ENCODE results near the gene ADGRG4. TPM values are rescaled to one million over a fixed set of nuclear protein-coding genes. Genes with fewer than 3 reads are reported as not detected.

ADGRG4 gene
- total and polyA plus RNA-seq, 3 donors from 2014 or later: 0.28 to 1.0 (median 0.50) TPM

DNA sequence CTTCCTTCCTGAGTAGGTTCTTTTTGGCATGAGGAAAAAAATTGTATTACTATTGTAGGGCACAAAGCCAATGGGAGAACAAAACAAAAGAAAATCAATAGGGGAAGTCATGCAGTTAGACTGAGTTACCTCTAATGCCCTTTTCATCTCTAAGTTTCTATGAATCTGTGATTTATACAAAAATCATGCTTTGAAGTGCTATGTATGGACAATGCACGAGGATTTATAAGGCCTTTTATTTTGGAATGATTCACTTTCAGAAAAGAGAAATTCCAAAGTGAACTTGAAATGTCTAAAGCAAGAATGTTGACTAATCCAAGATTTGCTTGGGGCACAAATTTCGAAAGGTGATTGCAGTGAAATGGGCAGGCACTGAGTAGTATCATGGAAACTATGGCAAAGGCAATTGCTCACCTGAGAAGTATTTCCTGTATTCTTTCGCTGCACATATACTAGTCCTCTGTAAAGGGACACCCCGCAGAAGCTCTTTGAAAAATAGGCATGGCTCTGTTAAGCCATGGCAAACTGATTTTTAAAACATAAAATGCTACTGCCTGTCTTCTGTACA lies 52.8 kb downstream of the ADGRG4 start:
- WGBS, 2 donors: 88 to 95% methylated on average over 4 of the region's 4 CpGs
- no peaks in the 10 kb centered on the region for H3K27me3 ChIP-seq
- H3K4me1 ChIP-seq: no peaks in the 10 kb centered on the region
- no peak overlapping the region for H3K4me3 ChIP-seq
- no peaks in the 10 kb centered on the region for H3K36me3 ChIP-seq (ENCODE audit: low read depth, missing control alignments)
- intact Hi-C loops (cut with DNase I; ENCODE audit: low total_unique reads): no loop called here
- no peak for DNase-seq
- H3K27ac ChIP-seq: no peak overlapping the region
- H3K9me3 ChIP-seq: no peaks in the 10 kb centered on the region
- TF ChIP-seq, protein P1, sequence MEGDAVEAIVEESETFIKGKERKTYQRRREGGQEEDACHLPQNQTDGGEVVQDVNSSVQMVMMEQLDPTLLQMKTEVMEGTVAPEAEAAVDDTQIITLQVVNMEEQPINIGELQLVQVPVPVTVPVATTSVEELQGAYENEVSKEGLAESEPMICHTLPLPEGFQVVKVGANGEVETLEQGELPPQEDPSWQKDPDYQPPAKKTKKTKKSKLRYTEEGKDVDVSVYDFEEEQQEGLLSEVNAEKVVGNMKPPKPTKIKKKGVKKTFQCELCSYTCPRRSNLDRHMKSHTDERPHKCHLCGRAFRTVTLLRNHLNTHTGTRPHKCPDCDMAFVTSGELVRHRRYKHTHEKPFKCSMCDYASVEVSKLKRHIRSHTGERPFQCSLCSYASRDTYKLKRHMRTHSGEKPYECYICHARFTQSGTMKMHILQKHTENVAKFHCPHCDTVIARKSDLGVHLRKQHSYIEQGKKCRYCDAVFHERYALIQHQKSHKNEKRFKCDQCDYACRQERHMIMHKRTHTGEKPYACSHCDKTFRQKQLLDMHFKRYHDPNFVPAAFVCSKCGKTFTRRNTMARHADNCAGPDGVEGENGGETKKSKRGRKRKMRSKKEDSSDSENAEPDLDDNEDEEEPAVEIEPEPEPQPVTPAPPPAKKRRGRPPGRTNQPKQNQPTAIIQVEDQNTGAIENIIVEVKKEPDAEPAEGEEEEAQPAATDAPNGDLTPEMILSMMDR (IDR thresholded peaks at IDR 0.05): no peak
- TF ChIP-seq POLR2A (IDR thresholded peaks at IDR 0.05): no peak

DNA sequence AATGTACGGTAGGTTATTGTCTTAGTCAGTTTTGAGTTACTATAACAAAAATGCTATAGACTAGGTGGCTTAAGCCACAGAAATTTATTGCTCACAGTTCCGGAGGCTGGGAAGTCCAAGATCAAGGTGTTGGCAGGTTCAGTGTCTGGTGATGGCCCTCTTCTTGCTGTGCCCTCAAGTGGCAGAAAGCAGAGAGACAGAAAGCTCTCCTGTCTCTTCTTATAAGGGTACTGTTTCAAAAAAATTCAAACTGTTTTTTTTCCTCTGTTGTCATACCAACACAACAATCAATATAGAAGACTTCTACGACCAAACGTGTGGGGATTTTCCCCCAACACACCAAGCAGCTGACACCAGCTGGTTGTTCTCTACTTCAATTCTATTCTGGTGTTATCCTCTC lies 53.4 kb downstream of the ADGRG4 start:
- WGBS, 2 donors: 90 to 91% methylated on average over 3 to 4 of the region's 4 CpGs
- no peaks in the 10 kb centered on the region for H3K9me3 ChIP-seq
- TF ChIP-seq POLR2A (IDR thresholded peaks at IDR 0.05): no peak
- TF ChIP-seq, protein P1 (IDR thresholded peaks at IDR 0.05): no peak
- H3K27ac ChIP-seq: no peak overlapping the region
- no peaks in the 10 kb centered on the region for H3K36me3 ChIP-seq (ENCODE audit: low read depth, missing control alignments)
- H3K4me3 ChIP-seq: no peak overlapping the region
- H3K4me1 ChIP-seq: no peaks in the 10 kb centered on the region
- no peaks in the 10 kb centered on the region for H3K27me3 ChIP-seq
- intact Hi-C loops (cut with DNase I; ENCODE audit: low total_unique reads): no loop called here
- no peak for DNase-seq

DNA sequence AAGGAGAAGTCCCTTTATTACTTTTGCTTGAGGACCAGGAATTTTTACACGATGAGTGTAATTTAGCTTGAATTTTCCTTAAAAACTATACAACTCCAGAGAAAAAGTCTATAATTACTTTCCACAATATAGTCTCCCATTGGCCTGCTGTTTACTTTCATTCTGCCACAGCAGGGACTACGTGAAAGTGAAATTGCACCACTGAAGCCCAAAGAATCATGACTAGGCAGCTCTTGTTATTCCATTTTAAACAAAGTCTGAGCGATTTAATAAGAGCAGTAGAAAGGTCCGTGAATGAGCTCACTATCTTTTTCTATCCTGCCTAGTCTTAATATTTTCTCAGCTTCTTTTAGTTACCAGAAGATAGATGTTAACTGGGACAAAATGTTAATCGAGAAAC lies 68.6 kb downstream of the ADGRG4 start:
- Histone ChIP-seq H3K4me1 (no peaks in the 10 kb centered on the region), H3K36me3 (ENCODE audit: low read depth, missing control alignments) (no peaks in the 10 kb centered on the region), H3K27ac (peak overlapping the region in 1 of 2 donors; percentile 7), H3K27me3 (no peaks in the 10 kb centered on the region), H3K9me3 (no peaks in the 10 kb centered on the region), H3K4me3 (no peak overlapping the region)
- intact Hi-C loops (cut with DNase I; ENCODE audit: low total_unique reads): no loop called here
- TF ChIP-seq, protein P1 (IDR thresholded peaks at IDR 0.05): no peak
- TF ChIP-seq POLR2A (IDR thresholded peaks at IDR 0.05): no peak
- DNase-seq: no peak
- WGBS, 2 donors: 64 to 67% methylated on average over 5 of the region's 5 CpGs

DNA sequence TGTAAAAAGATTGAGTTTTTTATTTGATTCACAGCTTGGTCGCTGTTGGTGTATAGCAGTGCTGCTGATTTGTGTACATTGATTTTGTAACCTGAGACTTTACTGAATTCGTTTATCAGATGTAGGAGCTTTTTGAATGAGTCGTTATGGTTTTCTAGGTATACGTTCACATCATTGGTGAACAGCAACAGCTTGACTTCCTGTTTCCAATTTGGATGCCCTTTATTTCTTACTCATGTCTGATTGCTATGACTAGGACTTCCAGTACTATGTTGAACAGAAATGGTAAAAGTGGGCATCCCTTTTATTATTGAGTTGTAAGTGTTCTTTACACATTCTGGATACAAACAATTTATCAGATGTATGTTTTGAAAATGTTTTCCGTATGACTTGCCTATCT lies 76.0 kb downstream of the ADGRG4 start:
- H3K4me1 ChIP-seq: no peaks in the 10 kb centered on the region
- no peaks in the 10 kb centered on the region for H3K36me3 ChIP-seq (ENCODE audit: low read depth, missing control alignments)
- TF ChIP-seq POLR2A (IDR thresholded peaks at IDR 0.05): no peak
- TF ChIP-seq, protein P1 (IDR thresholded peaks at IDR 0.05): no peak
- H3K4me3 ChIP-seq: no peak overlapping the region
- intact Hi-C loops (cut with DNase I; ENCODE audit: low total_unique reads): no loop called here
- no peak for DNase-seq
- no peak overlapping the region for H3K27ac ChIP-seq
- 88 to 94% methylated on average over 5 of the region's 5 CpGs for WGBS, 2 donors
- no peaks in the 10 kb centered on the region for H3K27me3 ChIP-seq
- H3K9me3 ChIP-seq: no peaks in the 10 kb centered on the region

Measured in testis (tissue), 3 donors.